ENCODE measurements around the gene STXBP5.
A peak's percentile ranks its signal among the peaks of the same experiment; 100 is the strongest.

The STXBP5 gene

GRCh38 chr6:147378819-147379218 is 174.6 kb downstream of the STXBP5 start:
- TF ChIP-seq CTCF (IDR thresholded peaks at IDR 0.05), result no peak

- no peak for TF ChIP-seq CTCF (IDR thresholded peaks at IDR 0.05)
Observed at GRCh38 chr6:147381712-147382111, 177.5 kb downstream of the STXBP5 start.

GRCh38 chr6:147382945-147383554 is 178.8 kb downstream of the STXBP5 start:
- peak; percentile 70 for TF ChIP-seq CTCF (IDR thresholded peaks at IDR 0.05)

- no peak for TF ChIP-seq CTCF (IDR thresholded peaks at IDR 0.05)
Observed at GRCh38 chr6:147384029-147384428, 179.8 kb downstream of the STXBP5 start.

- no peak for TF ChIP-seq CTCF (IDR thresholded peaks at IDR 0.05)
Observed at GRCh38 chr6:147384737-147385710, 180.8 kb downstream of the STXBP5 start.

- TF ChIP-seq CTCF (IDR thresholded peaks at IDR 0.05), result no peak
Observed at GRCh38 chr6:147389463-147389862, 185.2 kb downstream of the STXBP5 start.

GRCh38 chr6:147390909-147391536 is 186.8 kb downstream of the STXBP5 start:
- peak; percentile 71 for TF ChIP-seq CTCF (IDR thresholded peaks at IDR 0.05)

All from LNCAP (cell line).